Mammary epithelial cell (primary cell): ENCODE measurements around the gene CRTC3.
"Not testable (repeated sequence)": the region's sequence is repeated elsewhere in the genome, so short reads cannot be mapped to it uniquely, and the experiment has no call there.

Experiments used
- EZH2 ChIP-seq: IDR thresholded peaks from 2 replicates; pipeline ENCODE4 v1.6.1; 2012; ENCODE audit warnings: low read length, inconsistent platforms, borderline replicate concordance
- TF ChIP-seq, protein P1 (sequence below), 2 donors: IDR thresholded peaks in 1 of 2; conservative IDR thresholded peaks in 1 of 2; 2 replicates each; pipeline ENCODE4 v1.5.1; 2011 to 2012; ENCODE audit warnings: inconsistent platforms in 2 of 2, low read length in 2 of 2, mild to moderate bottlenecking in 2 of 2, control low read depth in 1 of 2, low read depth in 1 of 2; ENCODE audit not compliant: insufficient read depth in 1 of 2; ENCODE audit errors: extremely low read depth in 1 of 2

DNA sequence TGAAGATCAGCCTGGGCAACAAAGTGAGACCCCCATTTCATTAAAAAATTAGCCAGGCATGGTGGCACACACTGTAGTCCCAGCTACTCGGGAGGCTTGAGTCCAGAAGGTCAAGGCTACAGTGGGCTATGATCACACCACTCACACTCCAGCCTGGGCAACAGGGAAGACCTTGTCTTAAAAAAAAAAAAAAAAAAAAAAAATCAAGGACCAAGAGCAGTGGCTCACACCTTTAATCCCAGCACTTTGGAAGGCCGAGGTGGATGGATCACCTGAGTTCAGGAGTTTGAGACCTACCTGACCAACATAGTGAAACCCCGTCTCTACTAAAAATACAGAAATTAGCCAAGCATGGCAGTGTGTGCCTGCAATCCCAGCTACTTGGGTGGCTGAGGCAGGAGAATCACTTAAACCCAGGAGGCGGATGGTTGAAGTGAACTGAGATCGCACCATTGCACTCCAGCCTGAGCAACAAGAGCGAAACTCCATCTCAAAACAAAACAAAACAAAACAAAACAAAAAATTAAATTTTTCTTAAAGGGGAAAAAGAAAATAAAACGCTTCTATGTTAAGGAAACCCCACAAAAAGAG, 138.1 kb downstream of the CRTC3 start:
- TF ChIP-seq, protein P1, sequence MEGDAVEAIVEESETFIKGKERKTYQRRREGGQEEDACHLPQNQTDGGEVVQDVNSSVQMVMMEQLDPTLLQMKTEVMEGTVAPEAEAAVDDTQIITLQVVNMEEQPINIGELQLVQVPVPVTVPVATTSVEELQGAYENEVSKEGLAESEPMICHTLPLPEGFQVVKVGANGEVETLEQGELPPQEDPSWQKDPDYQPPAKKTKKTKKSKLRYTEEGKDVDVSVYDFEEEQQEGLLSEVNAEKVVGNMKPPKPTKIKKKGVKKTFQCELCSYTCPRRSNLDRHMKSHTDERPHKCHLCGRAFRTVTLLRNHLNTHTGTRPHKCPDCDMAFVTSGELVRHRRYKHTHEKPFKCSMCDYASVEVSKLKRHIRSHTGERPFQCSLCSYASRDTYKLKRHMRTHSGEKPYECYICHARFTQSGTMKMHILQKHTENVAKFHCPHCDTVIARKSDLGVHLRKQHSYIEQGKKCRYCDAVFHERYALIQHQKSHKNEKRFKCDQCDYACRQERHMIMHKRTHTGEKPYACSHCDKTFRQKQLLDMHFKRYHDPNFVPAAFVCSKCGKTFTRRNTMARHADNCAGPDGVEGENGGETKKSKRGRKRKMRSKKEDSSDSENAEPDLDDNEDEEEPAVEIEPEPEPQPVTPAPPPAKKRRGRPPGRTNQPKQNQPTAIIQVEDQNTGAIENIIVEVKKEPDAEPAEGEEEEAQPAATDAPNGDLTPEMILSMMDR (conservative IDR thresholded peaks at IDR 0.05 in 1 of 2, IDR thresholded peaks at IDR 0.05 in 1 of 2; ENCODE audit: extremely low read depth in 1 of 2, insufficient read depth in 1 of 2, low read depth in 1 of 2, low read length in 2 of 2) = not testable (repeated sequence)
- TF ChIP-seq EZH2 = not testable (repeated sequence)
